Neural cell (in vitro differentiated cells): Measurements from ENCODE around the gene LRRC61.
"Not testable (repeated sequence)": the region's sequence is repeated elsewhere in the genome, so short reads cannot be mapped to it uniquely, and the experiment has no call there.

Experiments used
- EP300 ChIP-seq: fragments of 450-650 bp; conservative IDR thresholded peaks from 2 replicates; pipeline ENCODE4 v1.6.1; 2014; ENCODE audit warnings: antibody characterized with exemption, mild to moderate bottlenecking, moderate library complexity; ENCODE audit not compliant: poor library complexity, severe bottlenecking
- MXI1 ChIP-seq: fragments of 450-650 bp; conservative IDR thresholded peaks from 2 replicates; pipeline ENCODE4 v1.6.1; 2014; ENCODE audit warnings: antibody characterized with exemption, mild to moderate bottlenecking; ENCODE audit not compliant: poor library complexity, severe bottlenecking
- POLR2AphosphoS5 ChIP-seq: IDR thresholded peaks from 2 replicates; pipeline ENCODE4 v1.6.1; 2012
- TF ChIP-seq, protein P1 (sequence below): fragments of 450-650 bp; IDR thresholded peaks from 2 replicates; pipeline ENCODE4 v1.5.1; 2014; ENCODE audit warnings: antibody characterized with exemption, mild to moderate bottlenecking, moderate library complexity; ENCODE audit not compliant: poor library complexity, severe bottlenecking

- TF ChIP-seq, protein P1, sequence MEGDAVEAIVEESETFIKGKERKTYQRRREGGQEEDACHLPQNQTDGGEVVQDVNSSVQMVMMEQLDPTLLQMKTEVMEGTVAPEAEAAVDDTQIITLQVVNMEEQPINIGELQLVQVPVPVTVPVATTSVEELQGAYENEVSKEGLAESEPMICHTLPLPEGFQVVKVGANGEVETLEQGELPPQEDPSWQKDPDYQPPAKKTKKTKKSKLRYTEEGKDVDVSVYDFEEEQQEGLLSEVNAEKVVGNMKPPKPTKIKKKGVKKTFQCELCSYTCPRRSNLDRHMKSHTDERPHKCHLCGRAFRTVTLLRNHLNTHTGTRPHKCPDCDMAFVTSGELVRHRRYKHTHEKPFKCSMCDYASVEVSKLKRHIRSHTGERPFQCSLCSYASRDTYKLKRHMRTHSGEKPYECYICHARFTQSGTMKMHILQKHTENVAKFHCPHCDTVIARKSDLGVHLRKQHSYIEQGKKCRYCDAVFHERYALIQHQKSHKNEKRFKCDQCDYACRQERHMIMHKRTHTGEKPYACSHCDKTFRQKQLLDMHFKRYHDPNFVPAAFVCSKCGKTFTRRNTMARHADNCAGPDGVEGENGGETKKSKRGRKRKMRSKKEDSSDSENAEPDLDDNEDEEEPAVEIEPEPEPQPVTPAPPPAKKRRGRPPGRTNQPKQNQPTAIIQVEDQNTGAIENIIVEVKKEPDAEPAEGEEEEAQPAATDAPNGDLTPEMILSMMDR: not testable (repeated sequence)
- not testable (repeated sequence) for TF ChIP-seq EP300, POLR2AphosphoS5, MXI1
These were observed 6.2 kb upstream of the LRRC61 start for GRCh38 chr7:150316987-150317386.
